Loucy (cell line): ENCODE results near the gene TANGO2.

Experiments
- CTCF ChIP-seq: fragments of 200-600 bp; sonication (generic); conservative IDR thresholded peaks from 2 replicates; pipeline ENCODE4 v1.5.1; 2014; ENCODE audit warnings: mild to moderate bottlenecking, antibody characterized with exemption, low read length
- EZH2phosphoT487 ChIP-seq: fragments of 200-600 bp; IDR thresholded peaks from 2 replicates; pipeline ENCODE4 v1.6.1; 2018; ENCODE audit warnings: antibody characterized with exemption, mild to moderate bottlenecking, moderate library complexity, borderline replicate concordance

- TF ChIP-seq CTCF (no peak), EZH2phosphoT487 (no peak)
Observed at GRCh38 chr22:20083891-20084546, 63.1 kb downstream of the TANGO2 start.
